Fibroblast of peridontal ligament (primary cell): Measurements from ENCODE around the gene HECTD3.
"Not testable (repeated sequence)": the region's sequence is repeated elsewhere in the genome, so short reads cannot be mapped to it uniquely, and the experiment has no call there.

Source experiments
- DNase-seq: peaks from one replicate; pipeline ENCODE4 v3.0.0-alpha.2; 2010; ENCODE audit errors: extremely low read depth

The HECTD3 gene

DNA sequence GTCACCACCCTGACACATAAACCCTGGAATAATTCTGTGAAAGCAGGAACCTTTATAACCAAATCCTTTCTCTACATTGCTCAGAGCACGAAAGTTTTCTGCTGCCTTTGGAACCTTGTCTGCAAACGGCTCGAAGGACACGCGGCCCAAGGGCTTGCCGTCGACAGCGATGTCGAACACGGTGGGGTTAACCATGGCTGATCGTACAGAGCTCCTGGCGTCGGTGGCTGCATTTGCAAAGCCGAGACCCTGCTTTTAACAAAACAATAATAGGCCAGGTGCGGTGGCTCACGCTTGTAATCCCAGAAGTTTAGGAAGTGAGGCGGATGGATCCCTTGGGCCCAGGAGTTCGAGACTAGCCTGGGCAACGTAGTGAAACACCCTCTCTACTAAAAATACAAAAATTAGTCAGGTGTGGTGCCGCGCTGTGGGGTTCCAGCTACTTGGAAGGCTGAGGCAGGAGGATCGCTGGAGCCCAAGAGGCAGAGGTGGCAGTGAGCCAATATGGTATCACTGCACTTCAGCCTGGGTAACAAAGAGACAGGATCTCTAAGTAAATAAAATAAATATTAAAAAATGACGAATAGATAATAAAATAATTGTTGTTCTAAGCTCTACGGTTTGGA, 22.5 kb downstream of the HECTD3 start:
- DNase-seq = no peak

DNA sequence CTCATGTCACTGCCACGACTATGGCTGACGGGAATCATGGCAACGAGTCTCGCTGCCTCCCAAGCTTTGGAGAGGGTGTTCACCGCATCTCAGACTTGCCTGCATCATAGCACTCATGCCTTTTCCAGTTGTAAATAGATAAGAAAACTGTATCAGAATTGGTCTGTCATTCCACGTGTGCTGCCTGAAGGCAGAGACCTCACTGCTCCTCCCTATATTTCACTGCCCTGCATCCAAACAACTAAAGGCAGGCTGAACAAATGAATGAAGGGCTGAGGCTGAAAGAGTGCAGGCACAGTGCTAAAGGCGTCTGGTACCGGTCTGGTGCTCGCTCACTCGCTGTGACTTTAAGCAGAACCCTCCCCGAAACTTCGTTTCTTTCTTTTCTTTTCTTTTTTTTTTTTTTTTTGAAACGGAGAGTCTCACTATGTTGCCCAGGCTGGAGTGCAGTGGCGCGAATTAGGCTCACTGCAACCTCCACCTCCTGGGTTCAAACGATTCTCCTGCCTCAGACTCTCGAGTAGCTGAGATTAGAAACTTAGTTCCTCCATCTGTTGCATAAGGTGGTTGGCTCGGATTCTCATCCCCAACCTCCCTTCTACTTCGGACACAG, 25.3 kb downstream of the HECTD3 start:
- DNase-seq = no peak

DNA sequence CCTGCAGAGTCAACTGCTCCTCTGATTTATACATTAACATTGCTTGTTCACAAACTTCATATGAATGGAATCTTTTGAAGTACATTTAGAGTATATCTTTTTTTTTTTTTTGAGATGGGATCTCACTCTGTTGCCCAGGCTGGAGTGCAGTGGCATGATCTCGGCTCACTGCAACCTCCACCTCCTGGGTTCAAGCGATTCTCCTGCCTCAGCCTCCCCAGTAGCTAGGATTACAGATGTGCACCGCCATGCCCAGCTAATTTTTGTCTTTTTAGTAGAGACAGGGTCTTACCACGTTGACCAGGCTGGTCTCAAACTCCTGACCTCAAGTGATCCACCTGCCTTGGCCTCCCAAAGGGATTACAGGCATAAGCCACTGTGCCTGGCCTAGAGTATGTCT, 33.8 kb downstream of the HECTD3 start:
- DNase-seq = not testable (repeated sequence)

DNA sequence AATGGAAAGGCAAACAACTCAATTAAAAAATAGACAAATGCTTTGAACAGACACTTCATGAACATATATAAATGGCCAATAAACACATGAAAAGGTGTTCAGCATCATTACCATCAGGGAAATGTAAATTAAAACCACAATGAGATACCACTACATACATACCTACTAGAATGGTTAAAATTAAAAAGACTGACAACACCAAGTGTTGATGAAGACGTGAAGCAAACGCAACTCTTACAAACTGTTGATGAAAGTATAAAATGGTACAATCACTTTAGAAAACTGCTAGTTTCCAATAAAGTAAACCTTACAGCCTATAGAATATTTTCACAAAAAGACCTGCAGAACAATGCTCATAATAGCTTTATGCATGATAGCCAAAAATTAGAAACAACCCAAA, 34.9 kb downstream of the HECTD3 start:
- DNase-seq = no peak

DNA sequence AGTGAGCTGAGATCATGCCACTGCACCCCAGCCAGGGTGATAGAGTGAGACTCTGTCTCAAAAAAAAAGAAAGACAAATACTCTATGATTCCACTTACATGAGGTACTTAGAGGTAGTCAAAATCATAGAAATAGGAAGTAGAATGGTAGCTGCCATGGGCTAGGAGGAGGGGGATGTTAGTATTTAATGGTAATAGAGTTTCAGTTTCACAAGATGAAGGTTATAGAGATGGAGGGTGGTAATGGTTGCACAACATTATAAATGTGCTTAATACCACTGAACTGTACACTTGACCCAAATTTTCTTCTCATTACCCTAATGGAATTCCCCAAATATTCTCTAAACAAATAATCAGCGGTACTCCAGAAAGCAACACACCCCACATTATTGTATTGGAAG, 37.5 kb downstream of the HECTD3 start:
- no peak for DNase-seq

DNA sequence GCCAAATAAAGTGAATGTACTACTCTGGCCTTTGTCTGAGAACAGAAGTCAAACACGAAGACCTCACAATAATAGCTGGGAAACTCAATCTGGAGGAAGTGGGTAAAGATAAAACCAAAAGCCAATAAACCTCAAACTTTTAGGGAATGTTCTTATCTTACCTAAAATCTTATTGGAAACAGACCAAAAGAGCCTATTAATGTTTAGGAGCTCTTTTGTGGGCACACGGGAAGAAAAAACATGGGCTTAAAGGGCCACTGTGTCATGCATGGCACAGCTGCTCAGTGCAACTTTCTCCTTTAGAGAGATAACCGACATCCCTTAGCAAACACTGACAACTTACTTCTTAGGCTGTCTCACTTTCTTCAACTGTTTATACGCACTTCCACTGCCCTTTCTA, 40.8 kb downstream of the HECTD3 start:
- DNase-seq = no peak

DNA sequence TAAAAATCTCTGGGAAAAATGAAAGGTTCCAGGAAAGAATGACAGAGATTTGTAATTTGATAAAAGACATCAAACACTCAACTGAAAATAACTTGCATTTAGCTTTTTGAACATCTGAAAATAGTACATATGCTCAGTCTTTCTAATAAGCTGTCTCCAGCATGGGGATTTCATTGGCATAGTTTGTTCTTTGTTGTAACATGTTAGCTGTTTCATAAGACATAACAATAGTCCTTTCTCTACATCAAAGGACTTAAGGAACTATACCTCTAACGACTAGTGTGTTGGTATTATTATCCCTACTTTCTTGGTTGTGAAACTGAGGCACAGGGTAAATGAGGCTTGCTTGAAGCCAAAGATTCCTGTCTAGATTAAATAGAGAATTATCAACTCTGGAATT, 46.7 kb downstream of the HECTD3 start:
- DNase-seq = no peak

DNA sequence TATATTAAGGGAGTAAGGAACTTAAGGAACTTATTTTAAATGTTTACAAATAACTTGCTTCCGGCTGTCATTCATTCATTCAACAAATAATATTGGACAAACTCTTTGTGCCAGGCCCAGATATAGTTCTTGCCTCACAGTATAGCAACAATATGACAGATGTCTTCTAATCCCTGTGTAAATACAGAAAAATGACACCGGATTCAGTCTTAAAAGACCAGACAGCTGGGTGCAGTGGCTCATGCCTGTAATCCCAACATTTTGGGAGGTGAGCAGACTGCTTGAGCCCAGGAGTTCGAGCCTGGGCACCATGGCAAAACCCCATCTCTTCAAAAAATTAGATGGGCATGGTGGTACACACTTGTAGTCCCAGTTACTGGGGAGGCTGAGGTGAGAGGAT, 48.4 kb downstream of the HECTD3 start:
- no peak for DNase-seq

DNA sequence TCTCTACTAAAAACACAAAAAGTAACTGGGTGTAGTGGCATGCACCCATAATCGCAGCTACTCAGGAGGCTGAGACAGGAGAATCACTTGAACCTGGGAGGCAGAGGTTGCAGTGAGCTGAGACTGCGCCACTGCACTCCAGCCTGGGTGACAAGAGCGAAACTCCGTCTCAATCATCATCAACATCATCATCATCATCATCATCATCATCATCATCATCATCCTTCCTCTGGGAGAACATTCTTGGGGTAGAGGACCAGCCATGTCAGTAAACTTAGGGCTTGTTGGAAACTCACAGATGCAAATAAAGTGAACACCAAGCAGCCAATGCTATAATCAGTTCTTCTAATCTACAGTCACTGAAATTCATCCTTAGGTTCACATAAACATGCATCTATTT, 49.1 kb downstream of the HECTD3 start:
- DNase-seq = not testable (repeated sequence)

DNA sequence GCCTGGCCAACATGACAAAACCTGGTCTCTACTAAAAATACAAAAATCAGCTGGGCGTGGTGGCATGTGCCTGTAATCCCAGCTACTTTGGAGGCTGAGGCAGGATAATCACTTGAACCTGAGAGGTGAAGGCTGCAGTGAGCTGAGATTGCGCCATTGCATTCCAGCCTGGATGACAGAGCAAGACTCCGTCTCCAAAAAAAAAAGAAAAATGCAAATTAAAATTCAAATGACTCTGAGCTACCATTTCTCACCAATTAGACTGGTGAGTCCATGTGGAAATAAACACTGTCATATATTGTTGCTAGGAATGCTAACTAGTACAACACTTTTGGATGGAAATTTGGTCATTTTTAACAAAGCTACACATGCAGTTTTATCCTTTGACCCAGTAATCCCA, 53.6 kb downstream of the HECTD3 start:
- peak; percentile 8 for DNase-seq

DNA sequence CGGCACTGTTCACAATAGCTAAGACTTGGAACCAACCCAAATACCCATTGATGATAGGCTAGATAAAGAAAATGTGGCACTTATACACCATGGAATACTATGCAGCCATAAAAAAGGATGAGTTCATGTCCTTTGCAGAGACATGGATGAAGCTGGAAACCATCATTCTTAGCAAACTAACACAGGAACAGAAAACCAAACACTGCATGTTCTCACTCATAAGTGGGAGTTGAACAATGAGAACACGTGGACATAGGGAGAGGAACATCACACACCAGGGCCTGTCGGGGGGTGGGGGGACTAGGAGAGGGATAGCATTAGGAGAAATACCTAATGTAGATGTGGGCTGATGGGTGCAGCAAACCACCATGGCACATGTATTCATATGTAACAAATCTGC, 55.0 kb downstream of the HECTD3 start:
- DNase-seq = not testable (repeated sequence)
